GM23338 (cell line): ENCODE data around the gene FGFRL1.
"Not testable (repeated sequence)": the region's sequence is repeated elsewhere in the genome, so short reads cannot be mapped to it uniquely, and the experiment has no call there.

ENCODE experiments used
- CTCF ChIP-seq, 2 experiments: fragments of 200-600 bp in 1 of 2; sonication (generic) in 1 of 2; conservative IDR thresholded peaks; 2 replicates each; pipeline versions ENCODE4 v1.5.1 to v1.6.1; 2016 to 2017; ENCODE audit warnings: antibody characterized with exemption in 2 of 2, low read depth in 2 of 2, mild to moderate bottlenecking in 2 of 2, moderate library complexity in 1 of 2
- EZH2phosphoT487 ChIP-seq: fragments of 200-600 bp; sonication (generic); IDR thresholded peaks from one replicate; pipeline ENCODE4 v1.8.1; 2018; ENCODE audit warnings: antibody characterized with exemption; ENCODE audit not compliant: unreplicated experiment
- POLR2AphosphoS5 ChIP-seq: IDR thresholded peaks from 2 replicates; pipeline ENCODE4 v1.6.1; 2016; ENCODE audit warnings: antibody characterized with exemption, low read depth
- REST ChIP-seq: IDR thresholded peaks from one replicate; pipeline ENCODE4 v1.6.1; 2018; ENCODE audit warnings: antibody characterized with exemption; ENCODE audit not compliant: unreplicated experiment
- ZNF114 ChIP-seq: fragments of 250-450 bp; sonication (Bioruptor Pico); IDR thresholded peaks from 2 replicates; pipeline ENCODE4 v1.5.0; 2020; ENCODE audit warnings: mild to moderate bottlenecking, moderate library complexity

- not testable (repeated sequence) for TF ChIP-seq CTCF (conservative IDR thresholded peaks at IDR 0.05; ENCODE audit: low read depth in 2 of 2); ZNF114 (CRISPR knock-in tag); POLR2AphosphoS5; REST; EZH2phosphoT487
Observed at GRCh38 chr4:1053891-1054290, 42.5 kb downstream of the FGFRL1 start.
